Mesothelial cell of epicardium (in vitro differentiated cells): ENCODE data around the gene ENDOU. TPM values are rescaled to one million over a fixed set of nuclear protein-coding genes. Genes with fewer than 3 reads are reported as not detected.

Source experiments
- DNase-seq, 2 experiments: peaks; one replicate each; pipeline ENCODE4 v3.0.0; 2021; ENCODE audit warnings: low spot score in 2 of 2; ENCODE audit not compliant: unreplicated experiment in 2 of 2
- H3K27ac Mint-ChIP-seq: 2 replicates; pipeline ENCODE4 v1.8.0; 2021; ENCODE audit warnings: mixed read lengths
- H3K27me3 Mint-ChIP-seq: 2 replicates; pipeline ENCODE4 v1.8.0; 2021; ENCODE audit warnings: low read depth, mixed read lengths
- H3K36me3 Mint-ChIP-seq: 2 replicates; pipeline ENCODE4 v1.8.0; 2021; ENCODE audit warnings: mixed read lengths
- H3K4me1 Mint-ChIP-seq: 2 replicates; pipeline ENCODE4 v1.8.0; 2021; ENCODE audit warnings: mixed read lengths
- H3K4me3 Mint-ChIP-seq: 2 replicates; pipeline ENCODE4 v1.8.0; 2021; ENCODE audit warnings: mild to moderate bottlenecking, moderate library complexity, mixed read lengths
- H3K9me3 Mint-ChIP-seq: 2 replicates; pipeline ENCODE4 v1.8.0; 2021; ENCODE audit warnings: mixed read lengths
- CTCF ChIP-seq: fragments of 200-600 bp; sonication (generic); IDR thresholded peaks from one replicate; pipeline ENCODE4 v1.5.0; 2021; ENCODE audit warnings: antibody characterized with exemption; ENCODE audit not compliant: unreplicated experiment
- total RNA-seq: library from RNA; stranded (reverse); gene quantifications from 3 replicates; pipeline ENCODE4 v1.2.1, GENCODE V29; 2021

ENDOU gene
- total RNA-seq, 1 donor from 2014 or later, result 0.51 TPM

GRCh38 chr12:47735649-47736048, 10.4 kb upstream of the ENDOU start:
- no peaks in the 10 kb centered on the region for H3K36me3 Mint-ChIP-seq
- no peak overlapping the region for H3K4me3 Mint-ChIP-seq
- peaks cover 32% of the 10 kb centered on the region for H3K4me1 Mint-ChIP-seq
- no peak for DNase-seq
- no peak for TF ChIP-seq CTCF
- no peaks in the 10 kb centered on the region for H3K9me3 Mint-ChIP-seq
- no peak overlapping the region for H3K27ac Mint-ChIP-seq
- no peaks in the 10 kb centered on the region for H3K27me3 Mint-ChIP-seq

GRCh38 chr12:47734725-47735480, 9.6 kb upstream of the ENDOU start:
- Mint-ChIP-seq H3K27me3 (no peaks in the 10 kb centered on the region), H3K36me3 (no peaks in the 10 kb centered on the region), H3K27ac (peak overlapping the region; percentile 77), H3K4me3 (no peak overlapping the region), H3K9me3 (no peaks in the 10 kb centered on the region), H3K4me1 (peaks cover 35% of the 10 kb centered on the region)
- no peak for TF ChIP-seq CTCF
- DNase-seq, result no peak

GRCh38 chr12:47733142-47733541, 7.9 kb upstream of the ENDOU start:
- Mint-ChIP-seq H3K9me3 (no peaks in the 10 kb centered on the region), H3K4me3 (no peak overlapping the region), H3K27me3 (no peaks in the 10 kb centered on the region), H3K27ac (no peak overlapping the region), H3K36me3 (no peaks in the 10 kb centered on the region), H3K4me1 (peaks cover 42% of the 10 kb centered on the region)
- no peak for TF ChIP-seq CTCF
- DNase-seq, result no peak

- H3K9me3 Mint-ChIP-seq, result no peaks in the 10 kb centered on the region
- TF ChIP-seq CTCF, result no peak
- DNase-seq, result no peak
- H3K4me3 Mint-ChIP-seq, result no peak overlapping the region
- no peak overlapping the region for H3K27ac Mint-ChIP-seq
- H3K27me3 Mint-ChIP-seq, result no peaks in the 10 kb centered on the region
- H3K4me1 Mint-ChIP-seq, result peaks cover 40% of the 10 kb centered on the region
- H3K36me3 Mint-ChIP-seq, result no peaks in the 10 kb centered on the region
Measured at GRCh38 chr12:47732504-47732903, 7.2 kb upstream of the ENDOU start.

- no peaks in the 10 kb centered on the region for H3K27me3 Mint-ChIP-seq
- no peak overlapping the region for H3K4me3 Mint-ChIP-seq
- no peaks in the 10 kb centered on the region for H3K36me3 Mint-ChIP-seq
- no peak overlapping the region for H3K27ac Mint-ChIP-seq
- H3K9me3 Mint-ChIP-seq, result no peaks in the 10 kb centered on the region
- DNase-seq, result no peak
- H3K4me1 Mint-ChIP-seq, result peaks cover 33% of the 10 kb centered on the region
- no peak for TF ChIP-seq CTCF
Measured at GRCh38 chr12:47731723-47732122, 6.4 kb upstream of the ENDOU start.
